LNCAP (cell line): ENCODE data around the gene DENND2D.

Source experiments
- TF ChIP-seq, protein P1 (sequence below): fragments of 450-650 bp; IDR thresholded peaks from 2 replicates; pipeline ENCODE4 v1.5.1; 2017; ENCODE audit warnings: mild to moderate bottlenecking

The DENND2D gene

DNA sequence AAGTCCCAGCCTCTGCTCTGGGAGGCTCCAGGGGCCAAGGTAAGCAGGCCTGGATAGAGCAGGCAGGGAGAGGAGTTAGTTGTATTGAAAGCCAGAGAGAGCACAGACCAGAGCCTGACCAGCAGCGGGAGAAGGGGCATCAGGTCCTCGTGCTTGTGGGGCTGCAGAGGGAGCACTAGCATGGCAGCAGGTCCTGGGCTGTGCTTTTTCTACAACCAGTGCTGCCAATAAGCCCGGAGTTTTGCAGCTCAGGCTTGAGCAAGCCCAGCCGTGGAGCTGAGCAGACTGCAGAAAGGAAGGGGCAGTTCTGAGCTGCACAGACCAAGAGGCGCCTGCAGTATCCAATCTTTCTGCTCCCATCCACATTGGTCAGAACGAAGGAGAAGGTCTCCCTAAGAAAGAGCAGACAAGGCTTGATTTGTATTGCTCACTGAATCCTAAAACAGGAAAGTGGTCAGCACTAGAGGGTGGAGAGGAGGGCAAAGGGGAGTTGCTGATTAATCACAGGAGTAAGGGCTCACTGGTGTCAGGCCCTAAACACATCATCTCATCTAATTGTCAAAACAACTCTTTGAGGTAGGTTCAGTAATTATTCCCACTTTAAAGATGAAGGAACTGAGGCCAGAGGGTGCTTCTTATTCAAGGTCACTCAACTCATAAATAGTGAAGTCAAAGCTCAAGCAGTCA, 2.7 kb downstream of the DENND2D start:
- TF ChIP-seq, protein P1, sequence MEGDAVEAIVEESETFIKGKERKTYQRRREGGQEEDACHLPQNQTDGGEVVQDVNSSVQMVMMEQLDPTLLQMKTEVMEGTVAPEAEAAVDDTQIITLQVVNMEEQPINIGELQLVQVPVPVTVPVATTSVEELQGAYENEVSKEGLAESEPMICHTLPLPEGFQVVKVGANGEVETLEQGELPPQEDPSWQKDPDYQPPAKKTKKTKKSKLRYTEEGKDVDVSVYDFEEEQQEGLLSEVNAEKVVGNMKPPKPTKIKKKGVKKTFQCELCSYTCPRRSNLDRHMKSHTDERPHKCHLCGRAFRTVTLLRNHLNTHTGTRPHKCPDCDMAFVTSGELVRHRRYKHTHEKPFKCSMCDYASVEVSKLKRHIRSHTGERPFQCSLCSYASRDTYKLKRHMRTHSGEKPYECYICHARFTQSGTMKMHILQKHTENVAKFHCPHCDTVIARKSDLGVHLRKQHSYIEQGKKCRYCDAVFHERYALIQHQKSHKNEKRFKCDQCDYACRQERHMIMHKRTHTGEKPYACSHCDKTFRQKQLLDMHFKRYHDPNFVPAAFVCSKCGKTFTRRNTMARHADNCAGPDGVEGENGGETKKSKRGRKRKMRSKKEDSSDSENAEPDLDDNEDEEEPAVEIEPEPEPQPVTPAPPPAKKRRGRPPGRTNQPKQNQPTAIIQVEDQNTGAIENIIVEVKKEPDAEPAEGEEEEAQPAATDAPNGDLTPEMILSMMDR: no peak

DNA sequence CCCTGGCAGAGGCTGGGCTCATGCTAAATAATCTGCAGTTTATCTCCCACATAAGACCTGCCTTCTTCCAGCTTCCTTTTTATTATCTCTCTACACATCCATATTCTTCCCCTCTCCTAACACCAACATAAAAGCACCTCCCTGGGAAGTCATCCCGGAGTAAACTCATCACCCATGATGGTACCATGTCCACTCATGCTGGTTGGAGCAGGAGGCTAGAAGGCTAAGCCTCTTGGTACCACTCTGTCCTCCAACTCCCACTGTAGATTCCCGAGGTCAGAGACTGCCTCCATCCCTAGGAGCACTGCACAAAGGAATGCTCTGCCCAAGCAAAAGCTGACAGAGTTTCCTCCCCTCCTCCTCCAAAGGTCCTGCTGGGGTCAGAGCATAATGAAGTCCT, 4.2 kb downstream of the DENND2D start:
- TF ChIP-seq, protein P1: no peak

DNA sequence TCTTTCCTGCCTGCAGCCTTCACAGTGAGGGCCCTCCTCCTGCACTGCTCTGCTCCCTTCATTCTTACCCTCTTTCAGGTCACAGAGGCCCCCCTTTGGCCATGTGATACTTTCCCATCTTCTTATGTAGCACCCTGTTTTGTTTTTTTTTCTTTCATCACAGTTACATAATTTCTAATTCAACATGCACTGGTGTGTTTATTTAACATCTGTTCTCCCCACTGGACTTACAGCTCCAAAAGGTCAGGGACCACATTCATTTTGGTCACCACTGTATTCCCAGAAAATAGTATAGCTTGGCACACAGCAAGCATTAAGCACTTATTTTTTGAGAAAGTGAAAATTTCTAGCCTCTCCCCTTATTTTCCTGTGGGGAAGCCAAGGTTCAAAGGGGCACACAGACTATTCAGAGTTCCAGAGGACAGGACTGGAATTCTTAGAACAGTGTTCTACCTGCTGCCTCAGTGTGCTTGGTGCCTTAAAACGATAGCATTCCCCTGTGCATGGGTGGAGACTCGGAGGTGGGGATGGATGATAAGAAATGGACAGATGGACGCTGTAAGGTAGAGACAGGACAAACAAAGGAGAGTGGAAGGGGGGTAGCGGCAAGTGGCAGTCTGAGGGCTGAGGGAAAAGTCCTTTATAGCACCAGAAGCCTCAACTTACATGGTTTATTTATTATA, 5.3 kb downstream of the DENND2D start:
- TF ChIP-seq, protein P1: no peak

DNA sequence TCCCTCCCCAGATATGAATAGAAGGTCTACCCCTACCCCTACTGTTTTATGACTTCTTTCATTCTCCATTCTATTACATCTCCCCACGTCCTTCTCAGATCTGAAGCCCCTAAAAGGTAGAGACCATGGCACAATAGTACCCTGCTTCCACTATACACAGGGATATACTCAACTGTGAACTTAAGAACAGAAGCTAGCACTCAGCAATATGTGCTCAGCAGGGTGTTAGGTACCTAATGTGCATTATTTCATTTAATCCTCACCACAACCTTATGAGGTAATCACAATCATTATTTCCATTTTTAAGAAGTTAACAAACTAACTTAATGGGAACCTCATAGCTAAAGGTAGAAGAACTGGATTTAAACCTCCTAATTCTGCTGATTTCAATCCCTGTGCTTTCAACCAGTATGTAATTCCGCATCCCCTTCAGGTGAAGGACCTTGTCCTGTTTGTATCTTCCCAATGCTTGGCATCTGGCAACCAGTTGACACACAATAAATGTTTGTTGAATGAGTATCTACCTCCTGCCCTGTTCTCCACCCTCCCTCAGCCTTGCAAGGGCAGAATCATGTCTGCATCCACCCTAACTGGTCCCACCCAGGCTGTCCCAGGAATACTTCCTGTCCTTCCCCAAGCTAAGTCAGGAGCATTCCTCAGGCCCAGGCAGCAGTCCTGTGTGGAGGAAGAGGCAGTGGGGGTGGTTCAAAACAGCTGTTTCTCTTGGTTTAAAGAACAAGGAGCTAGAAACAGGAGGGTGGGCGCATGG, 6.5 kb downstream of the DENND2D start:
- TF ChIP-seq, protein P1: no peak

DNA sequence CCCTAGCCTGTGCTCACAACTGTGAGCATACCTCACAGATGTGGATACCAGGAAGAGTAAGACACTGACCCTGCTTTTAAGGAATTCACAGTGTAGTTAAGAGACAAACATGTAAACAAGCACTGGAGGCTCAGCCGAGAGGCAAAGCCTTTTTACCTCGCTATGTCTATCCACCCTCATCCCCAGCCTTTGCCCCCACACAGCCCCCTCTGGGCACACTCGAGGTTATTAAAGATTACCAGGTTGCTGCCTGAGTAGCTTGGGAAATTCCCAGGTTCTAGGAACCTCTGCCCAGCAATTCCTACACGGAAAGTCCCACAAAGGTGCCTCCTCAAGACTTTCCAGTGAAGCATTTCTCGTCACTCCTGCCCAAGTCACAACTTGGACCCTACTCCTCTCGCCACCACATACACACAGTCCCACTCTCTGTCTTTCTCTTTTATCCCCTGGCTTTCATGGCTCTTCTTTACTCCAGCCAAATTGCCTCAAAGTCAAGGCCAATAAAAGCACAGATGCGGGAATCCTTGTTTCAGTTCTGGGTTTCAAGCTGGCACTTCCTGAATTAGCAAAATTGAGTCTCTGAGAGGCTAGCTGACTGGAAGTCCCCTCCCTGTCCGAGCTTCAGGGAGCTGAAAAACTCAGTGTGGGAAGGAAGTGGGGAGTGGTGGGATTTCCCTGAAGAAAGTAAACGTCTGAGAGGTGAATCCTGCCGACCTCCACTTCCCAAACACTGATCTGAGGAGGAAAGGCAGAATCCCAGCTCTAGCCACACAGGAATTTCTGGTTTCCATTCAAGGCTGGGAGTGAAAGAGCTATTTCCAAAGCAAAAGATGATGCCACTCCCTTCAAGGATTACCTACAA, 7.6 kb downstream of the DENND2D start:
- TF ChIP-seq, protein P1: no peak

DNA sequence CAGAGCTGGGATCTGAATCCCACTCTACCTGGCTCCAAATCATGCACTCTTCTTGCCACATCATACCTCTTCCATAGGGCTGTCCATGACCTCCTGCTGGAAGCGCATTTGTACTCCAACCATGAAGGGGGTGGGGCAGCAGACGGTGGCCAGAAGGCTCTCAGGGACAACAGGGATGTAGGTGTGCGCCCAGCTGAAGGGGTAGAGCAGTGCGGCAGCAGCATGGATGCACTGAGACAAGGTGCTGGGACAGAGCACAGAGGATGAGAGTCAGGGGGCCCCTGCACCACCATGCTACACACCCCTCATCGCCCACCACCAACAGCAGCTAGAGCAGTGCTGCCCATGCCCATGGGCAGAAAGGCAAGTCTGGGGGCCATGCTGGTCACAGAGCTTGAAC, 8.4 kb downstream of the DENND2D start:
- TF ChIP-seq, protein P1: no peak

DNA sequence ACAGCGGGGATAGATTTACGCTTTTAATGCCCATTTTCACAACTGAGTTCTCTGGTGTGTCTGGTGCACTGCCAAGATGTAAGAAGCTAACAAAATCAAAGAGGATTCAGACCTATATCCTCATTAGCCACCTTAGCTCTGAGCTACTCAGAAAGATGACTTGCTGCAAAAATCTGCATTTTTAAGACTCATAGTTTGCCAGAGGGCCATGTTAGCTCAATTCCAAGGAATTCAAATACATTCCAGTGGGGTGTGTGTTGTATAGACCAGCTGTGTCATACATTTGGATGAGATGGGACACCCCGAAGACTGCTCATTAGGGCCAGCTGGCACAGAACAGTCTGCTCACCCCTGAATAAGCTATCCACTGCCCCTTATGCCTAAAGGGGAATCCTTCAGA, 8.9 kb downstream of the DENND2D start:
- TF ChIP-seq, protein P1: no peak
